ENCODE measurements around the gene QPRT. TPM values are rescaled to one million over a fixed set of nuclear protein-coding genes. Genes with fewer than 3 reads are reported as not detected.
"Not testable (repeated sequence)": the region's sequence is repeated elsewhere in the genome, so short reads cannot be mapped to it uniquely, and the experiment has no call there.

The QPRT gene
- total RNA-seq, 1 donor, result 12.9 TPM

DNA sequence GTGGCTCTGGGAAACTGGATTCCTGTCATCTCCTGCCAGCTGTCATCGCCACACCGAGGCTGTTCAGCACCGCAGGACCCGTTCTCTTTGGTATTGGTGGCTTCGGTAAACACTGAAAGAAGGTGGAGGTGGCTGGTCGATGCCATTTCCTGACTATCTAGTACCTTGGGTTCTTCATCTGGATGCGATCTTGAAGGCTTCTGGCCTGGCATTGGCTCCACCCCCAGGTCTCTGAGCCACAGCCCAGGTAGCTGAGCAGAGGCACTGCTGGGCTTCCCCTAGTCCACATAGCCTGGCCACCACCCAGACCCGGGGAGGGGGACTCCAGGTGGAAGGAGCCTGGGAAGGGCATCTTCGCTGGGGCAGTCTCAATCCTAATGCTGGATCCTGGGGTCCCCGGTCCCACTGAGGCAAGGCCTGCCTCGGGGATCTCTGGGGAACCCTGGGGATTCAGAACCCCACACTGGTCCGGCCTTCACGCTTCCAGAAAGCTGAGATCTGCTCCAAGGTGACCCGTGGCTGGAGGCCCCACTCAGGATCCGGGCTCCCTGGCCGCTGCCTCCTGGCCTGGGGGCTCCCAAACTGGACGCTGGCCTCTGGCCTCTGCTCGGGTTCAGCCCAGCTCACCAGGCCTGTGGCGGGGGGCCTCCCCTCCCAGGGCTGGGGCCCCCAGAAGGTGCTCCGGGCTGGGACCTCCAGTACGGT is 65.0 kb downstream of the QPRT start:
- DNase-seq (ENCODE audit: low read depth in 2 of 3, low spot score in 2 of 3), result no peak

DNA sequence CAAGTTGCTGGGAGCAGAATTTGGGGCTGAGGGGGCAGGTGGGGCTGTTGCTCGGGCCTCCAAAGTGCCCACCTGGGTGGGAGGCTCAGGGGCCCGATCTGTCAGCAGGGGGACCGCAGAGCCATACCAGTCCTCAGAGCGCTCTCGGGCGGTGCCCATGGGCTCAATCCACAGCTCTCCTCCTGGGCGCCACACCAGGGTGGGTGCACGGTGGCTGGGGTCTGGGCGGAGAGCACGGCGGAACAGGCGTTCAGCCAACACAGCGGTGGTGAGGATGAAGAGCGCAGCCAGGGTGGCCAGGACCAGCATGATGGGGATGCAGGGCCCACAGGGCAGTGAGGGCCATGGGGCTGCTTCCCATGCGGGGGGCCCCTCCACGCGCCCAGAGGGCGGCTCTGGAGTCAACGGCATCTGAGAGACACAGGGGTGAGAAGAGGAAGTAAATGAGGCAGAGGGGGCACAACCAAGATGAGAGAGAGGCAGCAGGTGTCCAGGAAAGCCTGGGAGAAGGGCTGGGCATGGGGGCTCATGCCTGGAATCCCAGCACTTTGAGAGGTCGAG is 65.6 kb downstream of the QPRT start:
- peak in 1 of 3 donors; percentile 47 for DNase-seq (ENCODE audit: low read depth in 2 of 3, low spot score in 2 of 3)

GRCh38 chr16:29745121-29745852 is 66.3 kb downstream of the QPRT start:
- peak in 2 of 3 donors; percentile 69 to 85 for DNase-seq (ENCODE audit: low read depth in 2 of 3, low spot score in 2 of 3)

DNA sequence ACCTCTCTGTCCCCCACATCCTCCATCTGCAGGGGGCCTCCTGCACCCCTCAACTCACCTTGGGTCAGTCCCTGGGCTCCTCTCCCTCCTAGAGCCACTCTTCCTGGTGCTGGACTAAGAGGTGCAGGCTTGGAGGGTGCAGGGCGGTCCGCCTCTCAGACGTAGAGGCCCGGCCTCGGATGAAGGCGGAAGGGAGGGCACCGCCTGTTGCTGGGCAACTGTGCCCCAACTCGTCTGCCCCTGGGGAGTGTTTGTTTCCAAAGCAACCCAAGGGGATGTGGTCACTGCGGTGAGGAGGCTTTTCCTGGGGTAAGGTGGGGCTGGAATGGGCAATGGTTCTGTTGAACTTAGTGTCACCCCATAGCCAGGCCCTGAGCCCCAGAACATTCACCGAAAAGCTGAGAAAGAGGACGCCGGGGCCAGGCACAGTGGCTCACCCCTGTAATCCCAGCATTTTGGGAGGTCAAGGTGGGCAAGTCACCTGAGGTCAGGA is 66.9 kb downstream of the QPRT start, which contains the start of gene C16orf54:
TSS of gene C16orf54 (minus strand) at position 138 of the 493 bp plus-strand sequence. CDS start 1,039 bp downstream, outside the sequence.
- DNase-seq (ENCODE audit: low read depth in 2 of 3, low spot score in 2 of 3), result peak; percentile 88 to 99 (median 98)

- DNase-seq (ENCODE audit: low read depth in 2 of 3, low spot score in 2 of 3), result not testable (repeated sequence)
These were observed 67.5 kb downstream of the QPRT start for GRCh38 chr16:29746518-29746917.

Other genes with a start within 250 kb of the QPRT start
- 14.8 TPM for gene BOLA2, start 224.8 kb upstream of the QPRT start, total RNA-seq
- 33.9 TPM for gene SLX1B, start 224.6 kb upstream of the QPRT start, total RNA-seq
- 3.0 TPM for gene SULT1A4, start 219.3 kb upstream of the QPRT start, total RNA-seq
- 25.6 TPM for gene NPIPB12, start 172.8 kb upstream of the QPRT start, total RNA-seq
- 451 TPM for gene SPN, start 15.9 kb upstream of the QPRT start, total RNA-seq
- gene C16orf54, start 66.8 kb downstream of the QPRT start, total RNA-seq, result 64.9 TPM
- not detected for gene ZG16, start 99.1 kb downstream of the QPRT start, total RNA-seq
- gene KIF22, start 111.6 kb downstream of the QPRT start, total RNA-seq, result 73.8 TPM
- 711 TPM for gene MAZ, start 127.3 kb downstream of the QPRT start, total RNA-seq
- gene PRRT2, start 133.0 kb downstream of the QPRT start, total RNA-seq, result 0.27 TPM
- 24.5 TPM for gene PAGR1, start 137.0 kb downstream of the QPRT start, total RNA-seq
- 118 TPM for gene MVP, start 141.3 kb downstream of the QPRT start, total RNA-seq
- 106 TPM for gene CDIPT, start 184.0 kb downstream of the QPRT start, total RNA-seq
- 1.3 TPM for gene SEZ6L2, start 220.4 kb downstream of the QPRT start, total RNA-seq
- 0.27 TPM for gene ASPHD1, start 221.3 kb downstream of the QPRT start, total RNA-seq
- gene KCTD13, start 247.0 kb downstream of the QPRT start, total RNA-seq, result 11.3 TPM

Measured in hematopoietic multipotent progenitor cell (in vitro differentiated cells).